HG02973 (cell line): ENCODE measurements around the gene DUS1L.

Experiments used
- ATAC-seq: cut with Tn5 transposase; IDR thresholded peaks from one replicate; pipeline ENCODE4 v1.9.1; 2021; ENCODE audit warnings: moderate library complexity; ENCODE audit not compliant: unreplicated experiment

DUS1L gene

GRCh38 chr17:82056729-82057621 lies 8.6 kb downstream of the DUS1L start:
- no peak for ATAC-seq

DNA sequence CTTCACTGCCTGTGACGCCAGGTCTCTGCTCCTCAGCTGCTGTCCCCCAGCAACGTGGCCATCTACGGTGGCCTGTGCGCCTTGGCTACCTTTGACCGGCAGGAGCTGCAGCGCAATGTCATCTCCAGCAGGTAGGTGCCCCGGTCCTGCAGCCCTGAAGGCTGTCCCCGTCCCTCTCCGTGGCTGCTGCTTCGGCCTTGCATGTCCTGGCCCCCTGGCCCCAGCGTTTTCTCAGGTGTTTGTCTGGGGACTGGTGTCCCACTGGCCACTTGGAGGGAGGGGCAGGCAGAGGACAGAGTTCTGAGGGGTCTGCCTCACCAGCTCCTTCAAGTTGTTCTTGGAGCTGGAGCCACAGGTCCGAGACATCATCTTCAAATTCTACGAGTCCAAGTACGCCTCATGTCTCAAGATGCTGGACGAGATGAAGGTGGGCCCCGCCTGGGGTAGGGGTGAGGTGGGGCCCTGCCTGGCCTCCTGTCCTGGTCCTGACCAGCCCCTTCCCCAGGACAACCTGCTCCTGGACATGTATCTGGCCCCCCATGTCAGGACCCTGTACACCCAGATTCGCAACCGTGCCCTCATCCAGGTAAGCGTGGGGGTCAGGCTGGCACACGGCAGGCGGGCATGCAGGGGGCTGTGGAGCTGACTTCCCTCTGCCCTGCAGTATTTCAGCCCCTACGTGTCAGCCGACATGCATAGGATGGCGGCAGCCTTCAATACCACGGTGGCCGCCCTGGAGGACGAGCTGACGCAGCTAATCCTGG lies 9.5 kb downstream of the DUS1L start:
- ATAC-seq, result no peak

DNA sequence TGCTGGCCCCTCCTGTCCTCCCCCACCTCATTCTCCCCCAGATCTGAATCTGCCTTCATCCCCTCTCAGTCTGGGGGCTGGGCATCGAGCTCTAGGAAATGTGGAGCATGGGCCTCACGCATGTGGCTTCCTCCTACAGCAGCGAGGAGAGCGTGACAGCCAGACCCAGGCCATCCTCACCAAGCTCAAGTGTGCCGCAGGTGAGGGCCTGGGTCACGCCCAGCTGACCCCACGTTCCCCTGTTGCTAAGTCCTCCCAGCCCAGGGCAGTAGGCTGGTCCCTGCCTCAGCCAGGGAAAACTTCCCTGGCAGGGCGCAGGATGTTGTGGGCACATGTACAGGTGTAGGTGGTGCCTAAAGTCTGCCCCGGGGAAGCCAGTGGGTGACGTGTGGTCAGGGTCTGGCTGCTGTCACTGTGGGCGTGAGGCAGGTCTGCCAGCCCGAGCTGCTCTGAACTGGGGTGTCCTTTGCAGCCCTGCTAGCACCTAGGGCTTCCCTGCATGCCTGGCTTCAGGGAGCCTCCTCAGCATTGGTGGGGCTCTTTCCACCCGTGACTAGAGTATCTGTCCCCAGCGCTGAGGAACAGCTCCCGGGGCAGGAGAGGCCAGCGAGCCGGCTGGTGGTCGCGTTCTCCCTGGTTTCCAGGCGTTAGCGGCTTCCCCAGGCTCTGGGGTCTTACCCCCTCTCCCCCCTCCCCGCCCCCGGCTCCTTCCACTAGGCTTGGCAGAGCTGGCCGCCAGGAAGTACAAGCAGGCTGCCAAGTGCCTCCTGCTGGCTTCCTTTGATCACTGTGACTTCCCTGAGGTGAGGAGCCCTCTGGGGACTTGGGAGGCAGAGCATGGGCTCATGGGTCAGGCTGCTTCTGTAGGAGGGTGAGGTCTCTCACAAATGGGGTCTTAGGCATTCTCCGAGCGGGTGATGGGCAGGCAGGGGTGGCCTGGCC lies 10.3 kb downstream of the DUS1L start:
- ATAC-seq, result no peak

DNA sequence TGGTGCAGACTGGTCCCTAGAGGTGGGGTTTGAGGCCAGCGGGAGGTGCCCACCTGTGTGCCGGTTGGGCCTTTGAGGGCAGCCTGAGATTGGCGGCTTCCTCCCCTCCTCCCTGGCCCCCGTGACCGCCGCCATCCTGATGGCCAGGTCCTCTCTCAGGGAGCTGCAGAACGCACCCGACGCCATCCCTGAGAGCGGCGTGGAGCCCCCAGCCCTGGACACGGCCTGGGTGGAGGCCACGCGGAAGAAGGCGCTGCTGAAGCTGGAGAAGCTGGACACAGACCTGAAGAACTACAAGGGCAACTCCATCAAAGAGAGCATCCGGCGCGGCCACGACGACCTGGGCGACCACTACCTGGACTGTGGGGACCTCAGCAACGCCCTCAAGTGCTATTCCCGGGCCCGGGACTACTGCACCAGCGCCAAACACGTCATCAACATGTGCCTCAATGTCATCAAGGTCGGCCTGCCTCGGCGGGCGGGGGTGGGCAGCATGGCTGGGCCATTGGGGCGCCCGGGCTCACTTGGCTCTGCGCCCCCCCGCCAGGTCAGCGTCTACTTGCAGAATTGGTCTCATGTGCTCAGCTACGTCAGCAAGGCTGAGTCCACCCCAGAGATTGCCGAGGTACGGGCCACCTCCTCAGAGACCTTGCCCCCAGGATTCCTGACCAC lies 11.1 kb downstream of the DUS1L start:
- ATAC-seq, result no peak

DNA sequence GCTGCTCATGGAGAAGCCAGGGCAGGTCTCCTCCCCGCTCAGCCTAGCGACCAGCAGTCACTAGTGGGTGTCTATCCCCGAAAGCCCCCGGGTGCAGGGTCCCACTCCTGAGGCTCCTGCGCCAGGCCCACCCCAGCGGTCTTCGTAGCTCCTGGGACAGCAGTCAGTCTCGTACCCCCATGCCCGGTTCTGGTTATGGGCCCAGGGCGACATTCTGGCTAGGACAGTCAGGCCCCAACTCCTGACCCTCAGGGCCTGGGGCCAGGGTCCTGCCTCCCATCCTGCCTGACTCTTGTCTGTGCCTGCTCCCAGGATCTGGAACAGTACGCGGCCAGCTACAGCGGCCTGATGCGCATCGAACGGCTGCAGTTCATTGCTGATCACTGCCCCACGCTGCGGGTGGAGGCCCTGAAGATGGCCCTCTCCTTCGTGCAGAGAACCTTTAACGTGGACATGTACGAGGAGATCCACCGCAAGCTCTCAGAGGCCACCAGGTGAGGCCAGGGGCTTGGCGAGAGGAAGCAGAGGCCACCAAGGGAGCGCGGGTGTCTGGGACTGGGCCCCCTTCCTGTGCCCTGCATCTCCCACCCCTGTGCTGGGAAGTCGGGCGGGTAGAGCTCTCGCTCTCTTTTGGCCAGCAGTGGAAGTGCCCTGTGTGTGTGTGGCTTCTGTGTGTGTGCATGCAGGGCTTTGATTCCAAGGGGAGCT lies 11.9 kb downstream of the DUS1L start:
- no peak for ATAC-seq

- no peak for ATAC-seq
Measured at GRCh38 chr17:82053130-82053529, 12.5 kb downstream of the DUS1L start.

GRCh38 chr17:82052638-82053059 lies 13.0 kb downstream of the DUS1L start:
- ATAC-seq, result no peak

DNA sequence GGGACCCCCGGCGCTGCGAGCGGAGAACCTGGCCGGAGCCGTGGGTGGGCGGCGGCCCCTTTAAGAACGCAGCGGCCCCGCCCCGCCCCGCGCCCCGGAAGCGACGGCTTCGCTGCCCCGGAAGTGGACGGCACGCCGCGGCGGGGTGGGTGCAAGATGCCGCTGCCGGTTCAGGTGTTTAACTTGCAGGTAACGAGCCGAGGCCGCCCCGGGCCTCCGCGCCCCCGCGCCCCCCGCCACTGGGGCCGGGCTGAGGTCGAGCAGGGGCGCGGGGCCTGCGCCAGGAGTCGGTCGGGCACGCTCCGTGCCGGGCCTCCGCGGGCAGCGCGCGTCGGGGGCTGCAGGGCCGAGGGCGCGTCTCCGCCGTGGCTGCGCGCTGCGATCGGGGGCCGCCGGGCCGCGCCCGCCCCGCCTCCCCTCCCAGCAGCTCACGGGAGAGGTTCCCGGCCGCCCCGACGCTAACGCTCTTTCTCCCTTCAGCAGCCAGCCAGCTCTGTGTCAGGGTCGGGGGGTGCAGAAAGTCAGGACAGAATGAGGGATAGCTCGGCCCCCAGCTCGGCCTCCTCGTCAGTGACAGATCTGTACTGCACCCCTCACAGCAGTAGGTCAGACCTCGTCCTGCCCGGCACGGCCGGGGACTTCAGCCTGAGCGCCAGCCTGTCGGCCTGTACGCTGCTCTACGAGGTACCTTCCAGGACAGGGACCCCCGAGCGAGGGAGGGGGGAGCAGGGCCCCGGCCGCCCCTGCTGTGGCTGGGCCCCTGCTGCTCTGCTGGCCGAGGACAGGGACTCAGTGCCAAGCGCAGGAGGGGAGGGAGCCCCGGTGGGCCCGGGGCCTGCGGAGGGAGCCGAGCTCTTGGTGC lies 13.6 kb downstream of the DUS1L start, which contains the start of the genes GPS1 and RFNG:
TSS of gene GPS1 (plus strand) at position 123 of the 862 bp plus-strand sequence. CDS start at position 157, 34 bp downstream.
TSS of gene RFNG (minus strand) at position 36 of the 862 bp plus-strand sequence. CDS start 45 bp downstream, outside the sequence.
- no peak for ATAC-seq

DNA sequence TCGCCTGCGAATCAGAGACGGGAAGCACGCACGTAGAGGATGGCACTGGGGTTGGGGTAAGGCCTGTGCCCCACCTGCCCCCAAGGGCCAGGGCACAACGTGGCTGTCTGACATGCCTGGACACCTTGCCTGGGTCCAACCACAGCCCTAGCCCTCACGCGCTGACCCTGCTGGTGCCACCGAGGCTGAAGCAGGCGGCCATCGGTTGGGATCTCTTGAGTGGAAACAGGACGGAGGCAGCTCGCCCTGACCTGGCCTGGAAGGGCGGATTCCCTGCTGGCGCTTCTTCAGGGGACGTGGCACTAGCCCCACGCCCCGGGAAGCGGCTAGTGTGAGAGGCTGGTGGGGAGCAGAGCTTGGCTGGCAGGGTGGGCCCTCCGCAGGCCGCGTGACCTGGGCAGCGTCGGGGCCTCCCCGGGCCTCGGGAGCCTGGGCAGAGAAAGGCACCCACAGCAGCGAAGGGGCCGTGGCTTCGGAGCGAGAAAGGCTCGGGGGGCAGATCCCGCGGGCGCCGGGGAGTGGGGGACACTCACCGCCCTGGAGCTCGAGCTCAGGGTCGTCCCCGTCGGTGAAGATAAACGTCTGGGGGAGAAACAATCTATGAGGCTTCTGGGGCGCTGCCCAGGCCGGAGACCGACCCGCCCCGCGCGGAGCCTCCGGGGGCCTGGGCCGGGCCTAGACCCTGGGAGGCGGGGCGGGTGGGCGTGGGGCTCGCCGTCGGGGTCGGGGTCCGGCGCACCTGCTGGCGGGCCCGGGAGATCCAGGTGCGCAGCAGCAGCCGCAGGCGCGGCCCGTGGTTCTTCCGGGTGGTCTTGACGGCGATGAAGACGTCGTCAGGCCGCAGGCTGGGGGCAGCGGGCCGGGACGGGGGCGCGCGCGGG lies 14.6 kb downstream of the DUS1L start:
- ATAC-seq, result no peak

- no peak for ATAC-seq
Measured at GRCh38 chr17:82050152-82050760, 15.3 kb downstream of the DUS1L start.

GRCh38 chr17:82049521-82049971 lies 16.1 kb downstream of the DUS1L start:
- no peak for ATAC-seq

GRCh38 chr17:82049106-82049505 lies 16.5 kb downstream of the DUS1L start:
- no peak for ATAC-seq

- ATAC-seq, result no peak
Measured at GRCh38 chr17:82048571-82048971, 17.0 kb downstream of the DUS1L start.

GRCh38 chr17:82047914-82048570 lies 17.6 kb downstream of the DUS1L start:
- ATAC-seq, result no peak

DNA sequence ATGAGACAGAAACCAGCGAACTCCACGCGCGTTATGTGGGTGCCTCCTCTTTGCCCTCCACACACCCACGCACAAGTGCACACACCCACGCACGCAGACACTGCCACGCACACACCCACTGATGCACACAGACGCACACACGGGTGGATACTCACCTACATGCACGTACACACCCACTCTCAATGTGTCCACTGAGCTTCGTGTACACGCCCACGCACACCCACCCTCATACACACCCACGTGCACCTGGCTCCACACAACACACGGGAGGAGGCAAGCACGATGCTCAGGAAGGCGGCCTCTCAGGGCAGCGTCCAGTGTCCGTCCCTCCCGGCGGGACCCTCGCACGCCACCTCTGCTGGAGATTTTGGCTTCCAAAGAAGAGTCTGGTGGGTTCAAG lies 18.2 kb downstream of the DUS1L start:
- no peak for ATAC-seq

- no peak for ATAC-seq
Measured at GRCh38 chr17:82046903-82047302, 18.7 kb downstream of the DUS1L start.
